ENCODE measurements around the gene SLC22A23. TPM values are rescaled to one million over a fixed set of nuclear protein-coding genes. Genes with fewer than 3 reads are reported as not detected.
A peak's percentile ranks its signal among the peaks of the same experiment; 100 is the strongest.

Gene SLC22A23
- total RNA-seq, 1 donor from 2014 or later, result 4.0 TPM

DNA sequence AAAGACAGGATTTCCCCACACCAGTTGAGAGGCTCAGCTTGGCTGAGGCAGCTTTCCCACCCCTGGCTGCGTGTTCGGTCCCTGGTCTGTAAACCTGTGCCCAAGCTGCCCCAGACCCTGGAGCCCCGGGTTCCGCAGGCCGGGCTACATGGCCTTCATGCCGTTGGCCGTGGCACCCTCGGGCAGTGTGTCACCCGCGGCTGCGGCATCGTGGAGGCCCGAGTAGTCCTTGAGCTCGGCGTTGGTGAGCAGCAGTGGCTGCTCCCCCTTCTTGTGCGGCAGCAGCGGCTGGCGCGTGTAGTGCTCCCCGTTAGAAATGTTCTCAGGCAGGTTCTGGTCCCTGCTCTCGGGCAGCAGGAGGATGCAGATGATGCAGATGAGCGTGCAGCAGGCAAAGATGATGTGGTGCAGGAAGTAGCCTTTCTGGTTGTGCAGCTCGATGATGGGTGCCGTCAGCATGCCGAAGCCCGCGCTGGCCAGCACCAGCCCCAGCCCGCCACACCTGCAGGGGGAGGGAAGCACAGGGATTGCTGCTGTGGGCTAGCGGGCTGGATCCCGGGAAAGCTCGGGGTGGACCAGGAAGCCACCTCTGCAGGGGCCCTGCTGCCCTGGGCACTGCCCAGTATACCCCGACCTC lies 183.8 kb downstream of the SLC22A23 start:
- DNase-seq (ENCODE audit: low read depth, low spot score), result no peak

DNA sequence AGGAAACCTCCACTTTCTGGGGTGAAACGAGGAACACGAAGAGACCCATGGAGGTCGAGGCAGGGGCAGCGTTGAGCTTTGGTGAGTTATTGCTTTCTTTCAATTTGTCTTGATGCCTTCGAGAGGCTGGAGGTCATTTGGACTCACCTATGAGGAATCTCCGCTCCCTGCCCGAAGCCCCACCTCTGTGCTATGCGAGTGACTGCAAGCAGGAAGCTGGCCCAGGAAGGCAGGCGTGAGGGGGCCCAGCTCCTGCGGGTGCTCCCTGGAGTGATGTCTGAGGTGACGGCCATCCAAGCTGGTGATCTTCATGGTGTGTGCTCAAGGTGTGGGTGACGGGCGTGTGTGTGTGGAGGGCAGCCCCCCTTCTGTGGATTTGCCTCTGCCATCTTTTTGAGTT lies 185.1 kb downstream of the SLC22A23 start:
- DNase-seq (ENCODE audit: low read depth, low spot score), result no peak

DNA sequence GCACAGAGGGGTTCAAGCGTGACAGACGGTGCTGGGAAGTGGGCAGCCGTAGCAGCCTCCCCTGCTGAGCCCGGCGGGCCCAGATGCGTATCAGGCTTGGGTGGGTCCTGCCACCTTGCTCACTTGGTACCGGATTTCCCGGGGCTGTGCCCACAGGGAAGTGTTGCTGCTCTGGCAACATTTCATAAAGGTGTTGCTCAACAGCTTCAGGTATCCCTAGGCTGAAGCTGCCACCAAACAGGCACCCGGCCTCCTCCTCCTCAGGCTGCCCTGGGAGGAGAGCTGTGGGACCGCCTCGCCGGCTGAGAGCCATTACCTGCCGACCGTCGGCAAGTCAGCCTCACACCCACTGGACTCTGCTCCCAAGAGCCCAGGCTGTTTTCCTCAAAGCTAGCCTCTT lies 186.6 kb downstream of the SLC22A23 start:
- DNase-seq (ENCODE audit: low read depth, low spot score), result no peak

DNA sequence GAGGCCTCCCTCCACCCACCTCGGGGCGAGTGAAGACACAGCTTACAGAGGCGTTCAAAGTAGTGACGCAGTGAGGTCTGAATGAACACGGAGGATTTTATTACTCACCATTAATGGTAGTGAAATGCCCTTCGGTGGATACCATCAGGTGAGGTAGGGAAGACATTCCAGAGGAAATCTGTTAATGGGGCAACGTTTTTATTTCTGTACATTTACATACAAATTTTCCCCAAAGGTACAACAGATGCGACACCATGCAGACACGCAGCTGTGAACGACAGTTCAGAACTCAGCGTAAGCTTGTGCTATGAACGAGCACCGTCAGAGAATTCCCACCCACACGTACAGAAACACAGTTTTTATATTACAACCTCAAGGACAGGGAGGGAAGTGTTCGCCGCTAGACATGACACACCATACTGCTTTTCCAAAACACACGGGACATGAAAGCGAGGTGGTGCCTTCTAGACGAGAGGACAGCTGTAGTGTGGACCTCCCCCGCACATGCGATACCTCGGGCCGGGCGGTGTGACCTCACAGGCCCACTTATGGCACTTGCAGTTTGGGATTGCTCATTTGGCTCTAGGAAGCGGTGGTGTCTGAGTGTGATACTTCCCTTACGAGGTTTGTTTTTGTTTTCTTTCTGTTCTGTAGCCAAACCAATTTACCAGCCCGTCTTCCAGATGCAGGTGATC lies 187.4 kb downstream of the SLC22A23 start:
- no peak for DNase-seq (ENCODE audit: low read depth, low spot score)

DNA sequence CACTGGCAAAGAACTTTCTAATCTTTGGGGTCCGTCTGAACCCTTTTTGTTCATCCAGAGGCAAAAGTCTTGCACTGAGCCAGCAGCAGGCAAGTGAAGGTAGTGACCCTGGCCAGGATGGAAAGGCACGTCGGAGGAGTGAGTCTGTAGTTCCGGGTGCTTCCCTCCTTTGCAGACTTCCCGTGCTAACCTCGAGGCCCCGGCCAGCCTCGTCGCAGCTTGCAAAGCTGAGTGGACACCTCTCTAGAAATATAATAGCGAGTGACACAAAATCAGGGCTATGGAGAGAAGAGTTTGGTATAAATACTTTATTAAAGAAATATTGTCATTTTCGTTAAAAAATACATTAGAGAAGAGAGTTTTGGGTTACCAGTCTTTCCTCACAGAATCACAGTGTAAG lies 188.2 kb downstream of the SLC22A23 start:
- no peak for DNase-seq (ENCODE audit: low read depth, low spot score)

DNA sequence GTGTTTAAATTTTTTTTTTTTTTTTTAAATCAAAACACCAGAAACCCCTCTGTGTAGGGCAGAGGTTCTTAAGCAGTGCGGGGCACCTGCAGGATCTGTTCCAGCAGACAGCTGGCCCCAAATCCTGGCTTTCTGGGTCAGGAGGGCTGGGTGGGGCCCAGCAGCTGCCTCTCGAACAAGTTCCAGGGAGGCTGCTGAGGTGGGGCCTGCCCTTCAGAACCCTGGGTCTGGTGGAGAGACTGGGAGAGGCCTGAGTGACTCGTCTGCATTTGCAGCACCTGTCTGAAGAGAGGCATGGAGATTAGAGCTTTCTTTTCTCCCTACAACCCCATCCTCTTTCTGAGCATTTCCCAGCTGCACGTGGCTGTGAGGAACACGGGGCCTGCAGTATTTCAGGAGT lies 189.7 kb downstream of the SLC22A23 start:
- no peak for DNase-seq (ENCODE audit: low read depth, low spot score)

DNA sequence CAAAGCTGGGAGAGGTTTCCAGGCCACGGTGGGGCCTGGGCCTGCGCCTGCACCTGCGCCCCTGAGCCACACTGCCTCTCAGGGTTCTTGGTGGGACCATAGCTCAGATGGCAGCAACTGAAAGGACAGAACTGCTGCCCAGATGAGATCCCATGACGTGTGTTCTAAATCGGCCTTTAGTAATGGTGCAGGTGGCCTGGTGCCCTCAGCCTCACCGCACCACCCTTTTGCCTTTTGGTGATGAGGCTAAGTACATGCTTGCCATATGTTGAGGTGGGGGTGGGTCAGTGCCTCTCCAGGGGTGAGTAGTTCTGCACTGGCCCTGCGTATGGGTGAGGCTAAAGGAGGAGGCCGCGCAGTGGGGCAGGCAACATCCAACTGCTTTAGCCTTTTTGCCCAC lies 190.7 kb downstream of the SLC22A23 start:
- DNase-seq (ENCODE audit: low read depth, low spot score), result no peak

DNA sequence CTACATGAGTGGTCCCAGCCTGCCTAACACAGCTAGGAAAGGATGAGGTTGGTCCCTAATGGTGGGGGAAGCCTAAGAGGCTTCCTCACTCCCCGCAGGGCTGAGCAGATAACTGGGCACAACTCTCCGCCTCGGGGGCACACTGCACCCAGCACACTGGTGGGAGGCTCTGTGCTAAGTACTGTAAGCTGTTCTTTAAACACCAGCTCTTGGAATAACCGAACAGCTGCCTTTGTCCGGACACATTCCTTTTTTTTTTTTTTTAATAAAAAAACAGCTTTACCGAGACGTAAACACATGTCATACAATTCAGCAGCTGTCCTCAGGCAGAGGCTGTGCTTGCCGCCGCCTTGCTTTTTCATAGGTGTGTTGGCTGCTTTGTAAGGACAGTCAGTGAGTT lies 191.2 kb downstream of the SLC22A23 start:
- DNase-seq (ENCODE audit: low read depth, low spot score), result no peak

DNA sequence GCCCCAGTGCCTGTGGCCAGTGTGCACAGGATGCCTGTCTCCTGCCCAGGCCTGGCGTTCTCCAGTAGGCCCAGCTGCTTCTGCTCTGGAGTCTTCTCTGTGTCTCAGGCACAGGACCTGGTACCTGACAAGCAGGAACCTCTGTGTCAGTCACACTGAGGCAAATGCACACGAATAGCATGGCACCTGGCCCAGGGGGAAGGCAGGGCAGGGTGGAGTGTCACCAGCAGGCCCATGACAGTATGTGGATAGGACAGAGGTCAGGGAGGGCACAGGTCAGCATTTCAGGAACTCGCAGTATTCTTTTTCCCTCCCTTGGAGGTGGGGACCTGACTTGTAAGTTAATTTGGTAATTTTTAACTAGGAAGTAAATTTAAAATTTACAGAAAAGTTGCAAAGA lies 192.5 kb downstream of the SLC22A23 start:
- no peak for DNase-seq (ENCODE audit: low read depth, low spot score)

DNA sequence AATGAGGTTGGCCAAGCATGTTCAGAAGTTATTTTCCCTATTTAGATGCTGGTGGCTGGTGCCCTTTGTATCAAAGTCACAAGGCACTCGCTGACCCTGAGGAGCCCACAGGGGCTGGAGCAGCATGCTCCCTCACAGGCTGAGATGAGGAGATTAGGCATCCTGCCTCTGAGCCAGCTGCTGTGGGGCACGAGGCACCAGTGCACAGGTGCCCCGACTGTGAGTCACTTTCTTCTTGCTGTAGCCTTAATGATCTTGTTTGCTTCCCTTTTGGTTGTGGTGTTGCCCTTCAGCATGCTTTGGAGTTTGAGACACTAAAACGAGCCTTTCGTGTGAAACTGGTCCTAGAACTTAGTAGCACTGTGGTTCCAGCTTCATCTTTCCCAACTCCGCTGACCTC lies 193.8 kb downstream of the SLC22A23 start:
- no peak for DNase-seq (ENCODE audit: low read depth, low spot score)

DNA sequence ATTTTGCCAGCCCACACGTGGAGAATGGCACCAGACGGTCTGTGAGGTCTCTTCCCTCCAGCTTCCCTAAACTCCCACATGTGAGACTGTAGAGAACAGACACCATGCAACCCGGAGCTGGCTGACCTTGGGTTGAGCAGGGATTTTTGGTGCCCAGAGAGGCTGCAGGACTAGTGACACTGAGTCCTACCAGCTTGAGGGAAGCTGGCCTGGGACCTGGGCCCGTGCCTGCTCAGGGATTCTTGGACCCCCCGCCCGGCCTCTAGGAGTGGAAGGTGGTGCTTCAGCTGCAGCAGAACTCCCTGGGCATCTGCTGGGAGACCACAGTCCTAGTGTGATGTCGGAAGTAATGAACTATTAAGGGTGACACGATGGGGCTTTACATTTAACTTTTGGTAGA lies 194.9 kb downstream of the SLC22A23 start:
- DNase-seq (ENCODE audit: low read depth, low spot score), result no peak

DNA sequence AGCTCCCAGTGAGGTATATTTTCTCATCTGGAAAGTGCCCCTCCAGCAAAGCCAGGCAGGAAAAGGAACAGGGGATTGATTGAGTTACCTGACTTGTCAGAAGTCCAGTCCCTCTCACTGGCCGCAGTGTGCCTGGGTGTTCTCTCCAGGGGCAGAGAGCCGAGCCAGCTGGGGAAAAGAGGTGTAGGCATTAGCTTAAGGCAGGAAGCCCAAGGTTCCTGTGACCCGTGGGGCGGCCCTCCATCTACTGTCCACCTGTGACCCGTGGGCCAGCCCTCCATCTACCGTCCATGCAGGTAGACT lies 195.4 kb downstream of the SLC22A23 start:
- no peak for DNase-seq (ENCODE audit: low read depth, low spot score)

DNA sequence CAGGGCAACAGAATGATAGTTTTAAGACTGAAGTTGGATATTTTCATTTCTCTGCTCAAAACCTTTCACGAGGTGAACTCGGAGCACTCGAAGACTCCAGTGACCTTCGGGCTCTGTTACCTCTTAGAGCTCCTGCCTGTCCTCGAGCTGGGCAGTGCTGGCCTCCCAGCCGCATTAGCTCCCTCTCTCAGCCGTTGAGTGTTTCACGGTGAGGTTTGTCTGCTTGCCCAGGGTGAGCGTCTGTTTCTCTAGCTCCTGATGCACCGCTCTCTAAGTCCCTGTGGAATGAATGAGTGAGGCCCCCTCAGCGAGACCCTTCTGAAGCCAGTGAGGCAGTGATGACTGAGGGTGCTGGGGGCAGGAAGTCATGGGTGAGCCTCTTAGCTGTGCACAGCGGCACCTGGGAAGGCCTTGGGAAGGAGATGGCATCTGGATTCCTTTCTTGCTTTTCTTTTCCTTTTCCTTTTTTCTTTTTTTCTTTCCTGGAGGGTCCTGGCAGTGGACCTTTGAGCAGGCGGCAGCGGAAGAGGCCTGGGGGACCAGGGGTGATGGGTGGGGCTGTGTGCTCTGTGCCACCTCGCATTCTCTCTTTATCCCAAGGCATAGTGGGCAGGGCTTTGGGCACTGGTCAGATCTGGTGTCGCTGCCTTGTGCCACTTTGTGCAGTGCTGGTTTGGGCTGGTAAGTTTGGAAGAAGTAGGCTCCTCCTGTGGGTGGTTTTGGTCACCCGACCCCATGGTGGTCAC lies 195.9 kb downstream of the SLC22A23 start:
- DNase-seq (ENCODE audit: low read depth, low spot score), result no peak

DNA sequence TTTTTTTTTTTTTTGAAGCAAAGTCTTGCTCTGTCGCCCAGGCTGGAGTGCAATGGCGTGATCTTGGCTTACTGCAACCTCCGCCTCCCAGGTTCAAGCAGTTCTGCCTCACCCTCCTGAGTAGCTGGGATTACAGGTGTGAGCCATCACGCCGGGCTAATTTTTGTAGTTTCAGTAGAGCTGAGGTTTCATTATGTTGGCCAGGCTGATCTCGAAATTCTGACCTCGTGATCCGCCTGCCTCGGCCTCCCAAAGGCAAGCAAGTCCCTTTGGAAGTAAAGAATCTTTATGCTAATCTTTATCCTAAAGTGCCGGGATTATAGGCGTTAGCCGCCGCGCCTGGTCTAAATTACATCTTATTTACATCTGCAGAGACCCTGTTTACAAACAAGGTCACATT lies 196.6 kb downstream of the SLC22A23 start:
- no peak for DNase-seq (ENCODE audit: low read depth, low spot score)

DNA sequence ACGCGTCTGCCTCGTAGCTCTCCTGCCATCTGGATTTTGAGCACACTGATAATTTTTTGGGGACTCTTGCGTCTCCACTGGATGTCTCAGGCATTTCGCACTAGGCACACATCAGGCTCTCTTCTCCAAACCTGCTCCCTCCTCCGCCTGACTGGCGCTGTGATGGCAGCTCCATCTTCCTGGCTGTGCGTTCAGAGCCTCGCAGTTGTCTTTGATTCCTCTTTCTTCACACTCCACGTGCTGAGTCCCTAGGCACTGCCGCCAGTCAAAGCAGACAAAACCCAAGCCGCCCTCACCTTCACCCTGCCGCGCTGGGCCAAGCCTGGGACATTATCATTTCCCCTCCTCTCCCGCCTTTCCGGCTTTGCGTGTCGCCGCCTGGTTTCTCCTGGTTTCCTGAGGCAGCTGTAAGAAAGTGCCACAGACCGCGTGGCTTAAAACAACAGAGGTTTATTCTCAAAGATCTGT lies 197.3 kb downstream of the SLC22A23 start:
- DNase-seq (ENCODE audit: low read depth, low spot score), result no peak

DNA sequence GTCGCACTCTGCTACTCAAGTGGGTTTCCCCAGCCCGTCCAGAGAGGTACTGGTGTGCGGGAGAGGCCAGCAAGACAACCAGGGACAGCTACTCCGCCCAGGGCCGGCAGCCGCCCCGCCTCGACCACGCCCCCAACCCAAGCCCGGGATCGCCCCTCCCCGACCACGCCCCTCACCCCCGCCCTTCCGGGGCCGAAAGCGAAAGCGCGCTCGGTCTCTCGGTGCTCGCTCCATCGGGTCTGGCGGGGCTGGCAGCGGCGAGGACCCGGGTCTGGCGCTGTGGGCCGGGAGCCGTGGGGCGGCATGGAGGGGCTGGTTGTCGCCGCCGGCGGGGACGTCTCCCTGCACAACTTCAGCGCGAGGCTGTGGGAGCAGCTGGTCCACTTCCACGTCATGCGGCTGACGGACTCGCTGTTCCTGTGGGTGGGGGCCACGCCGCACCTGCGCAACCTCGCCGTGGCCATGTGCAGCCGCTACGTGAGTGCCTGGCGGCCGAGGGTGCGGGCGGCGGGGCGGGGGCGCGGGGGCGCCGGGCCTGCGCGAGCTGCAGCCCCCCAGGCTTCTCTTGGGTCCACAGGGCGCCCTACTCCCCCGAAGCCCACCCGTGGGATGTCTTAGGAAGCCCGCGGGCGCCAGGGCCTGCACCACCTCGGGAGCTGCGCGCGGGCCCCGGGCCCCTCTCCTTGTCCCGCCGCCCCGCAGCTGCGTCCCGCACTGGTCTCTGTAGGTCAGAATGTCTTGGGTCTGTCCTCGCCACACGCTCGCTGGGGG lies 197.9 kb downstream of the SLC22A23 start, which contains the start of gene PSMG4:
Gene PSMG4, plus strand, starts transcription at position 228 of the 771 bp plus-strand sequence. Its CDS starts 76 bp downstream, at position 304.
- DNase-seq (ENCODE audit: low read depth, low spot score), result peak; percentile 39

DNA sequence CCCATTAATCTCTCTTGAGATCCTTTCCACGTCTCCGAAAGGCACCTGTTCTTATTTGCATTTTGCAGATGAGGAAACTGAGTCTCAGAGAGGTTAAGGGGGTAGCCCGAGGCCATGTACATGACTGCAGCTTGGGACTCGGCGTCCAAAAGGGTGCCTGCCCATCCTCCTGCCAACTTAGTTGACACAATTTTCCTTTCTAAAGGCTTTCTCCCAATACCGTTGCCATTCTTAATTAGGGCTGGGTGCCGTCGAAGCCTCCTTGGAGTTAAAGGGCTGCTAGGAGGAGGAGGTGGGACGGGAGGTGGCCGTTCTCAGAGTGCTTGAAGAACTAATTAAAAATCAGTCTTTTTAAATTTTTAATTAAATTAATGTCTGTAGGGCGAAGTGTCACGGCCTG lies 198.6 kb downstream of the SLC22A23 start:
- DNase-seq (ENCODE audit: low read depth, low spot score), result no peak

DNA sequence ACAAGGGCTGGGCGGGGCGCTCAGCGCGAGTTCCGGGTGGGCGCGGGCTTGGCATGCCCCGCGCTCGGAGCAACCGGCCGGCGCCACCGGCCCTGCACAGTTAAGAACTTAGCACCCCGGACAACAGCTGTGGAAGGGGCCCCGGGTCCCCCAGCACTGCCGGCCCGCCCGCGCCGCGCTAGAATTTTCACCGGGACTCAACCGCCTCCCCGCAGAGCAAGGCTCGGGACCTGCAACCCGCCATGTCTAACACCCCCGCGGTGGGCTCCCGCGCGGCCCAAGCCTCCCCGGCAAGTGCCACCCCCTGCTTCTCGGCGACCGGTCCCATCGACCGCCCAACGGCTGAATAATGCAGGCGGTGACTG lies 203.3 kb downstream of the SLC22A23 start:
- DNase-seq (ENCODE audit: low read depth, low spot score), result no peak

DNA sequence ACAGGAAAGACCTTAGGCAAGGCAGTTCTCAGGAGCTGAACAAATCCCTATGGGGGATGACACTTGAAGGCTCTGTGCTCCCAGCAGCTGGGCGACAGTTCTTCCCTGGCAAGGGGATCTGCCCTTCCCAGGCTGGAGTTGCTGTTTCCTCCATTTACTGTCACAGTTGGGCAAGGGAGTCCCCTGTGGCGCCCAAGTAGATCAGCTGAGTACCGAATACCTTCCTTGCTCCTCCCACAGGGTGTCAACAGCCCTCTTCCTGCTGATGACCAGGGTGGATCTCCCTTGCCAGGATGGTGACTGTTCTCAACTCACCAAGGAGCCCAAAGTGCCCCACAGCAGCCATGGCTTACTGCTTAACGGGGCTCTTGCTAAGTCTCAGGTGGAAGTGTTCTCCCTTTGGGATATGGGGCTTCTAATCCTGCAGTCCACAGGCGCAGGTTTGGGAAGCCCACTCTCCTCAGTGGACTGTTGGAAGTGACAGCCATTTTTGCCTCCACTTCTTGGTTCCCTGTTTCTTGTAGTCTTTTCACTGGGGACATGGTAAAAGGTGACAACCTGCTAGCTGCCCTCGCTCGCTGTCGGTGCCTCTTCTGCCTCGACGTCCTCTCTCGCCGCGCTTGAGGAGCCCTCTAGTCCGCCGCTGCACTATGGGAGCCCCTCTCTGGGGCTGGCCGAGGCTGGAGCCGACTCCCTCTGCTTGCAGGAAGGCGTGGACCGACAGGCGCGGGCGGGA lies 203.8 kb downstream of the SLC22A23 start:
- DNase-seq (ENCODE audit: low read depth, low spot score), result no peak

DNA sequence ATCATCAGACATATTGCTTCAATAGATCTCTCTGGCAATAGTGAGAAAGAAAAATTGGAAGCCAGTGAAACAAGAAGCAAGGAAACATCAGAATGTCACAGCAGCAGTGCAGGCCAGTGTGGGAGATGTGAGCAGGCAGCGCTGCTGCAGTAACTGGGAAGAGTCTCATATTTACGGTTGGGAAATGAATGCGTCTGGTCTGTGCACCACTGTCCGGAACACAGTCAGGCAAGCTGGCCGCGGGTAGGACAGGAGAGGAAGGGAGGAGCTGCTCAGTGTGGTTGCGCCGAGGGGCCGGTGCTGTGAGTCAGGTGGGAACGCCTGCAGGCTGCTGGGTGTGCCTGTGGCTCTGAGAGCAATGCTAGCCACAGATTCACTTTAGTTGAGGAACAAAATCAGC lies 204.5 kb downstream of the SLC22A23 start:
- no peak for DNase-seq (ENCODE audit: low read depth, low spot score)

Data from pulmonary artery endothelial cell (primary cell).